Measurements from ENCODE around the gene CBLIF. TPM values are rescaled to one million over a fixed set of nuclear protein-coding genes. Genes with fewer than 3 reads are reported as not detected.
"Not testable (repeated sequence)": the region's sequence is repeated elsewhere in the genome, so short reads cannot be mapped to it uniquely, and the experiment has no call there.

Gene CBLIF
- total RNA-seq, 1 experiment from 2014 or later = not detected

DNA sequence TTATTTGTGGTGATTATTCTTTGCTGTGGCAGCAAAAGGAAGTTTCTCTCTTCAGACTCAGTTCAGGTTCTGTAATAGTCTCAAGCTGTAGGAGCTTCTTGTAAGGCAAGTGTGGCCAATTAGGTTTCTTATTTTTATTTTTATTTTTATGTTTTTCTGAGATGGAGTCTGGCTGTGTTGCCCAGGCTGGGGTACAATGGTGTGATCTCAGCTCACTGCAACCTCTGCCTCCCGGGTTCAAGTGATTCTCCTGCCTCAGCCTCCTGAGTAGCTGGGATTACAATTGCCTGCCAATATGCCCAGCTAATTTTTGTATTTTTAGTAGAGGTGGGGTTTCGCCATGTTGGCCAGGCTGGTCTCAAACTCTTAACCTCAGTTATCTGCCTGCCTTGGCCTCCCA is 4.3 kb upstream of the CBLIF start:
- H3K9me2 ChIP-seq (replicated peaks; ENCODE audit: low read length); H4K20me1 ChIP-seq (ENCODE audit: low read length); H3K4me3 ChIP-seq (ENCODE audit: low read length); DNase-seq; H3K79me2 ChIP-seq (ENCODE audit: low read length); H2AFZ ChIP-seq (ENCODE audit: low read length); H3K4me2 ChIP-seq (ENCODE audit: low read length); H3K9me3 ChIP-seq (ENCODE audit: low read length); intact Hi-C loops (cut with micrococcal nuclease); BruUV-seq (replicated peaks); H3K4me1 ChIP-seq (ENCODE audit: insufficient read depth, low read length); H3K27me3 ChIP-seq (ENCODE audit: low read length); ATAC-seq; H3K27ac ChIP-seq (ENCODE audit: low read length); H3K36me3 ChIP-seq (ENCODE audit: low read depth, low read length); H3K9ac ChIP-seq (ENCODE audit: low read length); H3F3A ChIP-seq (ENCODE audit: low read length, unreplicated experiment); CTCF ChIA-PET; POLR2A ChIA-PET (ENCODE audit: unreplicated experiment): not testable (repeated sequence)

DNA sequence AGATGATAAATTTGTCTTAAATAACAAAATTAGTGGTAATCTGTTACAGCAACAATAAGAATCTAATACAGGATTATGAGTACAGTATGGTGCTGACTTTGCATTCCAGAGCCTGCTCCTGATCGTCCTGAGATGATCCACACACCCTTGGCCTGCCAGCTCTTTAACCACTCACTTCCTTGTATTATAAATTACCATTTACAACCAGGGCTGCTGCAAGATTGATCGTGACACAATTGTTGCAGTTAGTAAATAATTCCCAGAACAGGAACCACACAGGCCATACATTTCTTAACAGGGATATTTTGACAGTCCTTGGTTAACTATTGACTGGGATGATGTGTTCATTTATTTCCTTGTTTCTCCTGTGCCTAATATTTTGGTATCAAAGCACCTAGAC is 3.8 kb upstream of the CBLIF start:
- intact Hi-C loops (cut with micrococcal nuclease) = no loop called here
- TF ChIP-seq, protein P1, sequence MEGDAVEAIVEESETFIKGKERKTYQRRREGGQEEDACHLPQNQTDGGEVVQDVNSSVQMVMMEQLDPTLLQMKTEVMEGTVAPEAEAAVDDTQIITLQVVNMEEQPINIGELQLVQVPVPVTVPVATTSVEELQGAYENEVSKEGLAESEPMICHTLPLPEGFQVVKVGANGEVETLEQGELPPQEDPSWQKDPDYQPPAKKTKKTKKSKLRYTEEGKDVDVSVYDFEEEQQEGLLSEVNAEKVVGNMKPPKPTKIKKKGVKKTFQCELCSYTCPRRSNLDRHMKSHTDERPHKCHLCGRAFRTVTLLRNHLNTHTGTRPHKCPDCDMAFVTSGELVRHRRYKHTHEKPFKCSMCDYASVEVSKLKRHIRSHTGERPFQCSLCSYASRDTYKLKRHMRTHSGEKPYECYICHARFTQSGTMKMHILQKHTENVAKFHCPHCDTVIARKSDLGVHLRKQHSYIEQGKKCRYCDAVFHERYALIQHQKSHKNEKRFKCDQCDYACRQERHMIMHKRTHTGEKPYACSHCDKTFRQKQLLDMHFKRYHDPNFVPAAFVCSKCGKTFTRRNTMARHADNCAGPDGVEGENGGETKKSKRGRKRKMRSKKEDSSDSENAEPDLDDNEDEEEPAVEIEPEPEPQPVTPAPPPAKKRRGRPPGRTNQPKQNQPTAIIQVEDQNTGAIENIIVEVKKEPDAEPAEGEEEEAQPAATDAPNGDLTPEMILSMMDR (conservative IDR thresholded peaks at IDR 0.05; ENCODE audit: low read depth, low read length) = no peak
- TF ChIP-seq EZH2 (IDR thresholded peaks at IDR 0.05; ENCODE audit: low read length, unreplicated experiment) (no peak), EZH2phosphoT487 (IDR thresholded peaks at IDR 0.05; ENCODE audit: borderline replicate concordance, low read length) (no peak)
- Histone ChIP-seq H3K79me2 (ENCODE audit: low read length) (no peaks in the 10 kb centered on the region), H3K4me2 (ENCODE audit: low read length) (no peak overlapping the region), H3K4me1 (ENCODE audit: insufficient read depth, low read length) (no peaks in the 10 kb centered on the region), H2AFZ (ENCODE audit: low read length) (no peak overlapping the region), H3K9ac (ENCODE audit: low read length) (no peak overlapping the region), H3K9me3 (ENCODE audit: low read length) (no peaks in the 10 kb centered on the region), H3K9me2 (replicated peaks; ENCODE audit: low read length) (0 out of 2 replicates have a peak, but pooled peaks cover 3% of the 10 kb centered on the region), H3F3A (ENCODE audit: low read length, unreplicated experiment) (no peaks in the 10 kb centered on the region), H4K20me1 (ENCODE audit: low read length) (no peaks in the 10 kb centered on the region), H3K27me3 (ENCODE audit: low read length) (no peaks in the 10 kb centered on the region), H3K27ac (ENCODE audit: low read length) (no peak overlapping the region), H3K4me3 (ENCODE audit: low read length) (no peak overlapping the region), H3K36me3 (ENCODE audit: low read depth, low read length) (no peaks in the 10 kb centered on the region)
- BruUV-seq (replicated peaks) = no TSS peak
- CTCF ChIA-PET = no interaction called here
- POLR2A ChIA-PET (ENCODE audit: unreplicated experiment) = no interaction called here
- ATAC-seq = no peak
- no peak for DNase-seq

DNA sequence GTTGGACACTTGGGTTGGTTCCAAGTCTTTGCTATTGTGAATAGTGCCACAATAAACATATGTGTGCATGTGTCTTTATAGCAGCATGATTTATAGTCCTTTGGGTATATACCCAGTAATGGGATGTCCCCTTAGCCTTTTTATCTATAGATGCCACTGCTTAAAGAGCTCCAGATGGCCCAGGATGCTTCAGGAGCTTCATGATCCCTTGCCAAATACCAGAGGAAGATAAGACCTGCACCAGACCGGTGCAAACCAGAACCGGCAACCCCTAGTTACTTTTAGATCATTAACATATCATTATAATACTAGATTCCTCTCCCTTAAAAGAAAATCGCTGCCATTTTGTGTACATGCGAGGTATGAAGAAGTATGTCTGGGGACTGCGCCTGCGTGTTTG is 3.1 kb upstream of the CBLIF start:
- BruUV-seq (replicated peaks); H4K20me1 ChIP-seq (ENCODE audit: low read length); DNase-seq; H3K9ac ChIP-seq (ENCODE audit: low read length); H3K9me3 ChIP-seq (ENCODE audit: low read length); H3K4me2 ChIP-seq (ENCODE audit: low read length); H2AFZ ChIP-seq (ENCODE audit: low read length); CTCF ChIA-PET; H3K79me2 ChIP-seq (ENCODE audit: low read length); H3K9me2 ChIP-seq (replicated peaks; ENCODE audit: low read length); H3K27me3 ChIP-seq (ENCODE audit: low read length); H3K27ac ChIP-seq (ENCODE audit: low read length); ATAC-seq; H3K36me3 ChIP-seq (ENCODE audit: low read depth, low read length); H3K4me3 ChIP-seq (ENCODE audit: low read length); POLR2A ChIA-PET (ENCODE audit: unreplicated experiment); H3F3A ChIP-seq (ENCODE audit: low read length, unreplicated experiment); H3K4me1 ChIP-seq (ENCODE audit: insufficient read depth, low read length); intact Hi-C loops (cut with micrococcal nuclease): not testable (repeated sequence)

DNA sequence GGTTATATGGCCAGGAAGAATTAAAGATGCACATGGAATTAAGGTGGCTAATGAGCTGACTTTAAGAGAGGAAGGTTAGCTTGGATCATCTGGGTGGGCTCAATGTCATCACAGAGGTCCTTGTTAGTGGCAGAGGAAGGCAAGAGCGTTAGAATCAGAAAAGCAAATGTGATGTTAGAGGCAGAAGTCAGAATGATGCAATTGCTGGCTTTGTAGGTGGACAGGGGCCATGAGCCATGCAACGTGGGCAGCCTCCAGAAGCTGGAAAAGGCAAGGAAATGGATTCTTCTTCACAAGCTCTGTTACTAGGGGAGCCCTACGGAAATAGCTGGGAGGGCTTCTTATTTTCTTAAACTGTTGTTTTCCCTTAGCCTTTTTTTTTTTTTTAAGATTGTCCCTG is 2.3 kb upstream of the CBLIF start:
- BruUV-seq (replicated peaks) = no TSS peak
- H3K27ac ChIP-seq (ENCODE audit: low read length) = no peak overlapping the region
- ATAC-seq = no peak

More for the DNA sequence above, 2.3 kb upstream of the CBLIF start:
- Histone ChIP-seq H3K9me3 (ENCODE audit: low read length) (no peaks in the 10 kb centered on the region), H3K27me3 (ENCODE audit: low read length) (no peaks in the 10 kb centered on the region), H2AFZ (ENCODE audit: low read length) (no peak overlapping the region), H3K36me3 (ENCODE audit: low read depth, low read length) (no peaks in the 10 kb centered on the region), H3K9ac (ENCODE audit: low read length) (no peak overlapping the region), H3K4me3 (ENCODE audit: low read length) (no peak overlapping the region), H3F3A (ENCODE audit: low read length, unreplicated experiment) (no peaks in the 10 kb centered on the region), H3K79me2 (ENCODE audit: low read length) (no peaks in the 10 kb centered on the region), H3K4me1 (ENCODE audit: insufficient read depth, low read length) (no peaks in the 10 kb centered on the region), H3K9me2 (replicated peaks; ENCODE audit: low read length) (0 out of 2 replicates have a peak, but pooled peaks cover 3% of the 10 kb centered on the region), H4K20me1 (ENCODE audit: low read length) (no peaks in the 10 kb centered on the region), H3K4me2 (ENCODE audit: low read length) (no peak overlapping the region)
- intact Hi-C loops (cut with micrococcal nuclease) = no loop called here
- no peak for DNase-seq
- TF ChIP-seq EZH2 (IDR thresholded peaks at IDR 0.05; ENCODE audit: low read length, unreplicated experiment) = no peak
- TF ChIP-seq EZH2phosphoT487 (IDR thresholded peaks at IDR 0.05; ENCODE audit: borderline replicate concordance, low read length) = no peak
- TF ChIP-seq, protein P1 (conservative IDR thresholded peaks at IDR 0.05; ENCODE audit: low read depth, low read length) = no peak
- CTCF ChIA-PET = no interaction called here
- POLR2A ChIA-PET (ENCODE audit: unreplicated experiment) = no interaction called here
